Right lobe of liver (tissue), 6 donors: ENCODE measurements around the gene FAM234B. TPM values are rescaled to one million over a fixed set of nuclear protein-coding genes. Genes with fewer than 3 reads are reported as not detected.

ENCODE experiments used
- ATAC-seq, 4 donors: fragments of 200-7000 bp; cut with Tn5 transposase; one replicate each; pipeline ENCODE4 v1.9.1; 2020; ENCODE audit warnings: mild to moderate bottlenecking in 4 of 4, moderate library complexity in 4 of 4
- DNase-seq, 3 donors: peaks; one replicate each; pipeline ENCODE4 v3.0.0-alpha.2; 2020
- H3K27ac ChIP-seq, 3 donors: fragments of 200-600 bp; one replicate each; pipeline ENCODE4 v1.8.0; 2022
- H3K27me3 ChIP-seq, 2 donors: fragments of 200-600 bp; one replicate each; pipeline ENCODE4 v1.8.0; 2022
- H3K36me3 ChIP-seq, 4 donors: fragments of 200-600 bp; sonication (generic) in 1 of 4; one replicate each; pipeline versions ENCODE4 v1.5.1 to v1.8.0; 2017 to 2022; ENCODE audit warnings: control low read depth in 1 of 4
- H3K4me1 ChIP-seq, 4 donors: fragments of 200-600 bp; sonication (generic) in 1 of 4; one replicate each; pipeline versions ENCODE4 v1.5.1 to v1.8.0; 2017 to 2022; ENCODE audit warnings: control low read depth in 1 of 4
- H3K4me3 ChIP-seq, 3 donors: fragments of 200-600 bp; one replicate each; pipeline ENCODE4 v1.8.0; 2022
- H3K9me3 ChIP-seq, 4 donors: fragments of 200-600 bp; sonication (generic) in 1 of 4; one replicate each; pipeline versions ENCODE4 v1.5.1 to v1.8.0; 2017 to 2022; ENCODE audit warnings: control low read depth in 1 of 4
- POLR2A ChIP-seq: fragments of 450-650 bp; IDR thresholded peaks from one replicate; pipeline ENCODE4 v1.6.1; 2017; ENCODE audit warnings: antibody characterized with exemption, mild to moderate bottlenecking
- WGBS: methylation state at CpG from one replicate; pipeline ENCODE4 v1.1.6; 2018; ENCODE audit warnings: low coverage, low lambda C conversion rate; ENCODE audit not compliant: insufficient coverage; ENCODE audit errors: missing lambda C conversion rate; 5-methylcytosine and 5-hydroxymethylcytosine counted together
- intact Hi-C, 2 donors: fragments of 100-400 bp; cut with DNase I; formaldehyde crosslinking; loops; one replicate each; pipeline versions ENCODE4 v1.11.2 to v1.14.1; 2022
- long read RNA-seq: library from polyadenylated mRNA; unstranded; transcript quantifications from one replicate; pipeline ENCODE4 v2.0.0, GENCODE V29; 2019
- total RNA-seq, 6 experiments: library from RNA; depleted of rRNA in 2 of 6; stranded (reverse); fragments of >200 nt in 2 of 6; fragmentation: NEBNext Ultra II Directional in 3 of 6; extraction: Animal tissue kit (Norgen Biotek cat#: 25700) in 3 of 6; gene quantifications; one replicate each; pipeline versions ENCODE4 v1.1.0 to v1.2.4, GENCODE V29; 2016 to 2023
- TF ChIP-seq, protein P1 (sequence below), 4 donors: fragments of 200-600 bp in 3 of 4; fragments of 450-650 bp in 1 of 4; IDR thresholded peaks; one replicate each; pipeline versions ENCODE4 v1.5.1 to v1.8.0; 2016 to 2022; ENCODE audit warnings: antibody characterized with exemption in 4 of 4, mild to moderate bottlenecking in 2 of 4
- donor health status: DM: no; HTN: yes; CAD: no.
- donor health status: DM: no; HTN: no; CAD: no.
- donor health status: DM: no; HTN: no; CAD: no.
- donor health status: DM: no; HTN: yes; CAD: no.
- donor health status: DM: no; HTN: yes; CAD: no.

FAM234B gene, protein sequence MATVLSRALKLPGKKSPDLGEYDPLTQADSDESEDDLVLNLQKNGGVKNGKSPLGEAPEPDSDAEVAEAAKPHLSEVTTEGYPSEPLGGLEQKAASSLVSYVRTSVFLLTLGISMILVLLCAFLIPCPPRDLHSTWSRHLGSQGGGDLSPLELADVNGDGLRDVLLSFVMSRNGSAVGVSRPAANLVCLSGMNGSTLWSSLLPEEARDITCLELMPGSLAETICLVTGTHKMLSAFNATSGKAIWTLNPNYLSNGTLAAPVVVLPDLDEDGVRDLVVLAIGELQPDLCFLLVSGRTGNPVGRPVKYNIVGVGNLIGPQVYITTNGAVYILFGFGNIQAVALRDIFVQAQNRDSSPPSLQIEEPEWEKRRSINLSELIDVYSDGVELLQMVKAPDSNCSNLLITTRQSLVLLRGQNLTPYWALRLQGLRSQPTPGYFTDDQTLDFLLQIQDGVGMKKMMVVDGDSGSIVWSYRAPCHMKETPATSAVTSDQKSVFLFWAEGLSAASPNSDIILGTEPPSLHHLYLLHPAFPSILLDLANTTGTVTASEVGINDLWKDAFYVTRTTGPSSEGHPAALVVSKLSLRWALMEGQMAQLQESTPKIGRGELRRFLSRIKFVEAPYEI
- total RNA-seq, result 1 to 10 TPM; 2.9 to 4.8 (median 3.2) TPM
- long read RNA-seq, result 0 reads

DNA sequence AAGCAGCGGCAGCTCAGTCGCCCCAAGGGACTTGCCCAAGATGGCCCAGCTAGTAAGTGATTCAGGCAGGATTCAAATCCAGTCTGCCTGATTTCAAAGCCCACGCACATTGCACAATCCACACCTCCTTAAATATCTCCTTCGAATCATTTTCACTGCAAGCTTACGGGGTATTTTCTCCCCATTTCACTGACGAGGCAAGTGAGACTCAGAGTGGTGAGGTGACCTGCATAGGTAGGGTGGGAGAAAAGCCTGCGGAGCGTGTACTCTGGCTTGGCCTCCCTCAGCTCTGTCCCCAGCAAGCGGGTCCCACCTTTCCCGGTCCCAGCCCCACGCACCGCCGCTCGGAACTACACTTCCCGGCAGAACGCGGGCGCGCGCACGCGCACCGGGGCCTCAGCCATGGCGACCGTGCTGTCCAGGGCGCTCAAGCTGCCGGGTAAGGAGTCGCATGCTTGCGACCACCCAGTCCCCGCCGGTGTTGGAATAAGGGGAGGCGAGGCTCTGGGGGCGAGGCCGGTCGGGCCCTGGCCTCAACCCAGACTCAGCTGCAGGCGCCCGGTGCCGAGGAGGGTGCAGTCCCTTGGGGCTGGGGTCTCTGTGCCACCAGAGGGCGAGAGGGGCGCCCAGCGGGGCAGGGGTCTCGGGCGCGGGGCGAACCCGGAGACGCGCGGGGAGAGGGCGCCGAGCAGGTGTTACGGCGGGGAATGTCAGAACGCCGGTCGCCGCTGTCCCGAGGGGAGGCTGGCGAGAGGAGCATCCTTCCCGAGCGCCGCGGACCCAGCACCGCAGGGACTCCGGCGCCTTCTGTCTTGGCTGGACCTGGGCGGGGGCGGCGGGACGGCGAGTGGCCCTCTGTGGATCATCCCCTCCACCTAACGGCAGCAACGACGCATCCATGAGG is at the start of gene FAM234B:
TSS of gene FAM234B (plus strand) at position 380 of the 904 bp plus-strand sequence. CDS start at position 403, 23 bp downstream.
- 11% methylated on average over 10 of the region's 74 CpGs for WGBS
- intact Hi-C loops, result no loop called here

DNA sequence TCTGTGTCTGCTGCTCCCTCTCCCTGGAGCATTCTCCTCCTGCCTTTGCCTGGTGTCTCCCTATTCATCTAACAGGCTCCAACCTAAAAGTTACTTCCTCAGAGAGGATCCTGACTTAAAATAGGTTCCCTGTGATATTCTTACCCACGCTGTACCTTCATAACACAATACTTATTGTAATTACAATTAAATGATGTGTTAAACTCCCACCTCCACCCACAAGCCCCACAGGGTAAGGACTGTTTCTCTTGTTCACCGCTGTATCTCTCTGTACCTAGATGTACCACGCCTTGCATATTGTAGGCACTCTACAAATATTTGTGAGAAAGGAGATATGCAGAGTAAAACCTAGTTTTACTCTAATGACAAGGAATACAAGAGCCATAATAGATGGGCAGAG is 49.1 kb upstream of the FAM234B start:
- WGBS, result 95% methylated on average over 3 of the region's 3 CpGs
- no peak for DNase-seq
- Histone ChIP-seq H3K4me3 (no peak overlapping the region), H3K27ac (no peak overlapping the region), H3K4me1 (peaks cover 0 to 52% (median 6%) of the 10 kb centered on the region in 4 donors), H3K36me3 (no peaks in the 10 kb centered on the region), H3K27me3 (no peaks in the 10 kb centered on the region), H3K9me3 (no peaks in the 10 kb centered on the region)
- TF ChIP-seq, protein P1, sequence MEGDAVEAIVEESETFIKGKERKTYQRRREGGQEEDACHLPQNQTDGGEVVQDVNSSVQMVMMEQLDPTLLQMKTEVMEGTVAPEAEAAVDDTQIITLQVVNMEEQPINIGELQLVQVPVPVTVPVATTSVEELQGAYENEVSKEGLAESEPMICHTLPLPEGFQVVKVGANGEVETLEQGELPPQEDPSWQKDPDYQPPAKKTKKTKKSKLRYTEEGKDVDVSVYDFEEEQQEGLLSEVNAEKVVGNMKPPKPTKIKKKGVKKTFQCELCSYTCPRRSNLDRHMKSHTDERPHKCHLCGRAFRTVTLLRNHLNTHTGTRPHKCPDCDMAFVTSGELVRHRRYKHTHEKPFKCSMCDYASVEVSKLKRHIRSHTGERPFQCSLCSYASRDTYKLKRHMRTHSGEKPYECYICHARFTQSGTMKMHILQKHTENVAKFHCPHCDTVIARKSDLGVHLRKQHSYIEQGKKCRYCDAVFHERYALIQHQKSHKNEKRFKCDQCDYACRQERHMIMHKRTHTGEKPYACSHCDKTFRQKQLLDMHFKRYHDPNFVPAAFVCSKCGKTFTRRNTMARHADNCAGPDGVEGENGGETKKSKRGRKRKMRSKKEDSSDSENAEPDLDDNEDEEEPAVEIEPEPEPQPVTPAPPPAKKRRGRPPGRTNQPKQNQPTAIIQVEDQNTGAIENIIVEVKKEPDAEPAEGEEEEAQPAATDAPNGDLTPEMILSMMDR (IDR thresholded peaks at IDR 0.05), result no peak
- no peak for TF ChIP-seq POLR2A
- no peak for ATAC-seq
- intact Hi-C loops, result no loop called here

More for the DNA sequence above, at the start of gene FAM234B:
- H3K27ac ChIP-seq, result peak within 1 kb of the TSS in 2 of 3 donors; percentile 45 to 70
- H3K4me3 ChIP-seq, result peak within 1 kb of the TSS; percentile 99 to 100 (median 100)
- TF ChIP-seq, protein P1 (IDR thresholded peaks at IDR 0.05), result peak in 1 of 4 donors; percentile 9
- TF ChIP-seq POLR2A, result peak; percentile 23
- H3K36me3 ChIP-seq, result no peaks in the 10 kb centered on the region
- DNase-seq (peak; percentile 81 to 83 (median 82)), ATAC-seq (peak; percentile 92 to 97 (median 93))
- H3K9me3 ChIP-seq, result no peaks in the 10 kb centered on the region
- peaks cover 0 to 15% (median 0%) of the 10 kb centered on the region in 4 donors for H3K4me1 ChIP-seq
- H3K27me3 ChIP-seq, result no peaks in the 10 kb centered on the region

DNA sequence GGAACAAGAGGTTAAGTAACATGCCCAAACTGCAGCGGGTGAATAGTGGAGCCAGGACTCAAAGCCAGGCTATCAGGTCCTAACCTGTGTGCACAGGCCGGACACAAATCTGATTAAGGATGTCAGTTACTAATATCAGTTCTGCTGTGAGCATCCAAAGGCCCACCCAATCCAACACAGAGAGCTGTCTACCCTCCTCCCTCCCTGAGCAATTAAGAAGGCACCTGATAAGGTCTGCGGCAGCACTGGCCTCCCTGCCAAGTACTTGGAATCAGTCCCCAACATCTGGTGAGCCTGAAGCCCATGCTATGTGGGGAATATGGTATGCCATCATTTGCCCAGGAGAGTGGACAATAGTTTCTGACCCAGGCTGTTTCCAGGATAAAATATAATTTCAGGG is 48.0 kb upstream of the FAM234B start:
- intact Hi-C loops, result no loop called here

DNA sequence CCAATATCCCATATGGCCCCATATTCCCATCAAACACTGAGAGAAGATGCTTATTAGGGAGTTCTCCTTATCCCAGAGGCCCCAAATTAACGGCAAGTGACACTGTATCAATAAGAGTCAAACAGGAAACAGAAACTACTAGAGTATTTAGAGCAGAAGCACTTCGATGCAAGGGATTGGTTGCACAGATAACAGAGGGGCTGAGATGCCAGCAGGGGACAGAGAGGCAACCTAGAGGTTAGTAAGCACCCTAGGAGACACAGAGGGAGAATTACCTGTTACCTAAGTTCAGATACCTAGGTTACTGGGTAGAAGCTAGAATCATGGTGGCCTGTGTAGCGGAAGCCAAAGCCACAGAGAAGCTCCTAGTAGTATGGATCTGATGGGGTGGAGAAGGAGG is 47.0 kb upstream of the FAM234B start:
- H3K4me3 ChIP-seq, result no peak overlapping the region
- intact Hi-C loops, result no loop called here
- 41% methylated on average over 3 of the region's 3 CpGs for WGBS
- H3K9me3 ChIP-seq, result no peaks in the 10 kb centered on the region
- no peak for TF ChIP-seq POLR2A
- TF ChIP-seq, protein P1 (IDR thresholded peaks at IDR 0.05), result no peak
- ATAC-seq (no peak), DNase-seq (no peak)
- H3K4me1 ChIP-seq, result peaks cover 0 to 52% (median 6%) of the 10 kb centered on the region in 4 donors
- no peaks in the 10 kb centered on the region for H3K36me3 ChIP-seq
- H3K27ac ChIP-seq, result no peak overlapping the region
- H3K27me3 ChIP-seq, result no peaks in the 10 kb centered on the region

More for the DNA sequence above, 48.0 kb upstream of the FAM234B start:
- peaks cover 0 to 52% (median 6%) of the 10 kb centered on the region in 4 donors for H3K4me1 ChIP-seq
- 22% methylated on average over 1 of the region's 3 CpGs for WGBS
- H3K27ac ChIP-seq, result no peak overlapping the region
- no peaks in the 10 kb centered on the region for H3K27me3 ChIP-seq
- DNase-seq (no peak), ATAC-seq (no peak)
- H3K9me3 ChIP-seq, result no peaks in the 10 kb centered on the region
- H3K4me3 ChIP-seq, result no peak overlapping the region
- TF ChIP-seq, protein P1 (IDR thresholded peaks at IDR 0.05), result no peak
- TF ChIP-seq POLR2A, result no peak
- no peaks in the 10 kb centered on the region for H3K36me3 ChIP-seq
